GM12865 (cell line): Measurements from ENCODE around the gene OSGIN1.

Experiments used
- DNase-seq: peaks from one replicate; pipeline ENCODE4 v3.0.0; 2010; ENCODE audit warnings: low read depth
- H3K4me3 ChIP-seq: 2 replicates; pipeline ENCODE4 v1.5.1; 2011; ENCODE audit warnings: mild to moderate bottlenecking, low read depth, low read length, control low read depth
- CTCF ChIP-seq: IDR thresholded peaks from 2 replicates; pipeline ENCODE4 v1.5.1; 2011; ENCODE audit warnings: low read length, control low read depth, low read depth, inconsistent platforms; ENCODE audit not compliant: insufficient read depth; ENCODE audit errors: missing control alignments

OSGIN1 gene

DNA sequence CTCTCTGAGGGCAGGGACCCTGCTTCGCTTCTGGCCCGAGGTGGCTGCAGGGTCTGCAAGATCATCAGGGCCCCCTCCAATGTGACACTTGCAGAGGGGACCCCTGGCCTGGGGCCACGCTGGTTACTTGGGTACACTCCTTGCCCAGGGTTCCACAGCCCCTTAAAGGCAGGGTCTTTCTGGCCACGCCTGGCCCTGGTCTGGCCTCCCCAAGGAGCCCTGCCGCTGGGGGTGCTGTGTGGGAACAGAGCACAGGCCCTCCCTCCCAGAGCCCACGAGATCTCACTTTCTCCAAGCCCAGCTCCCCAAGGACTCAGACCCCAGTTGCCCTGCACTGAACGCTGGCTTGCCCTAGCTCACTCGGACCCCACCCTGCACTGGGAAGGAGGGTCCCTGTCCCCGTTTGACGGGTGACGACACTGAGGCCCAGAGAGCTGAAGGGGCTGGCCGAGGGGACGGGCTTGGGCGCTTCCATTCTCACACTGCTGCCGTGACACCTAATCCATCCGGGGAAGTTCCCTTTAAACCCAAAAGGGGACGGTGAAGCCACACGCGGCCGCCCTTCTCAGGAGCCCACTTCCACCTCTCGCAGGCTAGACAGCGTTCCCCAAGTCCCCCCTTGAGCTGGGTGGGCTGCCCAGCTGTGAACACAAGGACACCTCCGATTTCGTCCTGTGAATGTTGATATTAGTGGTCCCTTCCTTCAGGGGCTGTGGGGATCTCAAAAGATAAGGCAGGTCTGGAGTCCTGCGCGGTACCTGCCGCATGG lies 26.9 kb upstream of the OSGIN1 start:
- no peak for TF ChIP-seq CTCF
- H3K4me3 ChIP-seq: no peak overlapping the region
- DNase-seq: no peak

DNA sequence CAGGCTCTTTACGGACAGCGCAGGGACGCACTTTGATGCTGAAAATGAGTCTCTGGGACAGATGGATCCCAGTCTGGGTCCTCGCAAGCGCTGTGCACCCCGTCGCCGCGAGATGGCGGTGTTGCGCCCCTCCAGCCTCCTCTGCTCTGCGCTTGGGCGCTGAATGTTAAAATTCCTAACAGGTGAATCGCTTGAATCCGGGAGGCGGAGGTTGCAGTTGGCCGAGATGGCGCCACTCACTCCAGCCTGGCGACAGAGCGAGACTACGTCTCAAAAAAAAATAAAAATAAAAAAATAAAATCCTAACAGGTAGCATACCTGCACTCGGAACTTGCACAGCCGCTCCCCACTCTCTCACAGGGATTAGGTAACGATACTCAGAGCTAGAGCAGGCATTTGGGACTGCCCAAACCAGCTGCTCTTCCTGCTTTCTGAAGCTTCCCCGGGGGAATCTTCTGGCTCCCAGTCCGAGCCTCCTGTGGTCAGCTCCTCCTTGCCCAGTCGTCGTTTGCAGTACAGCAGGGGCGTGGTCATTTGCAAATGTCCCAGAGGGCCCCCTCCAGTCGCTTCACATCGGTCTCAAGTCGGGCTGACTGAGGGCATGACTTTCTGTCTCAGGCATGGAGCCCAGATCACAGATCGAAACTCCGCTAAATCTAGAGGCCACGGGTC lies 26.2 kb upstream of the OSGIN1 start:
- DNase-seq: peak; percentile 54
- H3K4me3 ChIP-seq: no peak overlapping the region
- peak; percentile 97 for TF ChIP-seq CTCF

DNA sequence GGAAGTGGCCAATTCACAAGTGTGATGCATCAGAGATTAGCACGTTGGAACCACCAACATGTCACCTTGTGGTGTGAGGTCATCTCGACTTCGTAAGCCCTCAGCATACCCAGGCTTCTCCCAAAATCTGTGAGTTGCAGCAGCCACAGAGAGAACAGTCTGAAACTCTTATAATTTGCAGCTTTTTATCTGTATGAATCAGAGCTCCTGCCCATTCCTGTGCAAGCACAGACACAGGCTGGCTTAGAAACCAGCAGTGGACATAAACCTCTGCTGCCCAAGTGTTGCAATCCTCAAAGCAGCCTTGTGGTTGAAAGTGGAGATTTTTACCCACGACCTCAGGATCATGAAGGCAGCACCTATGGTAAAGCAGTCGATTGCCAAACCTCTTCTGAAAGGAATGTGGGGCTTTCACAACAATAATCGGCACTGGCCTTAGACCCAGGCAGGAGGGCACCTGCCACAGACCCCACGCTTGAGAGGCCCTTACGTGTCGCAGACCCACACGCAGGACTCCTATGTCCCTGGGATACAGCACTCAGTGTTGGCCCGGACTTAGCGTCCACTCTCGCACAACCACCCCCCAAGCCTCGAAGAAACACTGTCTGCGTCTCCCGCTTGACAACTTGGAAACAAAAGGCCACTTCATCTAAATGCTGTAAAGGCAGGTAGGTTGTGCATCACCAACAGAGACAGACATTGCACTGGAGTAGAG lies 24.5 kb upstream of the OSGIN1 start:
- no peak for DNase-seq
- H3K4me3 ChIP-seq: no peak overlapping the region

DNA sequence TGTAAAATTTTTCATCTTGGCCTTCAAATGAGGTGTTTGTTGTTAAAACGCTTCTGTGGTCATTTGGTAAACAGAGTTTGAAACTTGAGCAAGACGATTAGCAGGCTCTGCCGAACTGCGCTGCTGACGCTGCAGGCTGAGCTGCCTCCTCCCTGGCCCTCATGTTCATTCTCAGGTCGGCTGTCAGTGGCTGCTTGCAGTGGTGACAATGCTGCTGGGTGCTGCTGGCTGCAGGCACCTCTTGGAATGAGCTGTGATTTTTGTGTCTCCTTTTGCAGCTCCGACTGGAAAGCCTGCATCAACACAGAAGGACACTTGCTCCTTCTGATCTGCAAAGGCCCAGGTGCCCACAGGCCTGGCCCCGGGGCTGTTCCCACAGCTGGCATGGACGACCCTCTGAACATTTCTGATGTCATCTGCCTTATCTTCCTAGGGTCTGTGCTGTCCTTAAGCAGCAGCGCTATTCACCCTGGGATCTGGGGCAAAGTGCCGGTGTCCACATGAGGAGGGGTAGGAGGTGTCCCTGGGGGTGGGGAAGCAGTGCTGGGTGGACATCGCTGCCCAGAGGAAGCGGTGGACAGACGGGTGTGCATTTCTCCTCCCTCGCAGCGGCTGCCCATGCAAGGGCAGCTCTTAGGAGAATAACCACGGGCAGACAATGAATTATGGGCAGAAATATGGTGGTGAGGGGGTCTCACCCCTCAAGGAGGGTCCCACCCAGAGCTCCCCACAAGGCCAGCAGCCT lies 23.1 kb upstream of the OSGIN1 start:
- no peak for TF ChIP-seq CTCF
- no peak overlapping the region for H3K4me3 ChIP-seq
- DNase-seq: no peak

More for the DNA sequence above, 24.5 kb upstream of the OSGIN1 start:
- no peak for TF ChIP-seq CTCF

DNA sequence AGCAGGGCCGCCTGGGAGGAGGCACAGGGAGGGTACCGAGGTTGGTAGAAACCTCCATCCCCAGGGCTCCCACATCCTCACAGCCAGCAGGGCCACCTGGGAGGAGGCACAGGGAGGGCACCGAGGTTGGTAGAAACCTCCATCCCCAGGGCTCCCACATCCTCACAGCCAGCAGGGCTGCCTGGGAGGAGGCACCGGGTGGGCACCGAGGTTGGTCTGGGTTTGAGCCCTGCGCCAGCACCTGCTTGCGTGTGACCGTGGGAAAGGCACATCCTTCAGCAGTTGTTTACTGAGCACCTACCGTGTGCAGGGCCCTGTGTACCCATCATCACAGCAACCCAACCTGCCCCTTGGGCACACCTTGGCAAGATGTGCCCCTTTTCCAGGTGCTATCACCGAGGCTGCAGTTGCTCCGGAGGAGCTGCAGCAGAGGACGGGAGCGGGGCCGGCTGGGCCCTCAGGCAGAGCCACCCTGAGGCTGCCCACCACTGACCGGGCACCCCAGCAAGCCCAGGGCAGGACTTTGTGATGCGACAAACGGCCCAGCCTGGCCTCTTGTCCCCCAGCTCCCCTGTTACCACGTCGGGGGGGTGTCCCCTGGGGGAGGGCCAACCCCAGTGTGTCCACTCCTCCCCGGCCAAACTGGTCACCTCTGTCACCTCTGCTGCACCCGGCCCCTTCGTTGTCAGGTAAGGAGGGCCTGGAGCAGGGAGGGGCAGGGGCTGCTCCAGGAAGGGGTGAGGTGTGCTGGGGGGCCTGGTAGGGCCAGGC lies 22.1 kb upstream of the OSGIN1 start:
- no peak for TF ChIP-seq CTCF
- no peak overlapping the region for H3K4me3 ChIP-seq
- DNase-seq: no peak

- no peak overlapping the region for H3K4me3 ChIP-seq
- no peak for TF ChIP-seq CTCF
- no peak for DNase-seq
These were observed 21.5 kb upstream of the OSGIN1 start for GRCh38 chr16:83931556-83931955.
